Hematopoietic multipotent progenitor cell (in vitro differentiated cells): ENCODE results near the gene PSMD3. TPM values are rescaled to one million over a fixed set of nuclear protein-coding genes. Genes with fewer than 3 reads are reported as not detected.
"Not testable (repeated sequence)": the region's sequence is repeated elsewhere in the genome, so short reads cannot be mapped to it uniquely, and the experiment has no call there.

Experiments used
- DNase-seq, 3 donors: peaks; one replicate each; pipeline ENCODE4 v3.0.0-alpha.2; 2011 to 2015; ENCODE audit warnings: low read depth in 2 of 3, low spot score in 2 of 3
- total RNA-seq: library from RNA; depleted of rRNA; stranded (reverse); fragments of >200 nt; gene quantifications from one replicate; pipeline ENCODE4 v1.2.3, GENCODE V29; 2012

Gene PSMD3
- 120 TPM for total RNA-seq

DNA sequence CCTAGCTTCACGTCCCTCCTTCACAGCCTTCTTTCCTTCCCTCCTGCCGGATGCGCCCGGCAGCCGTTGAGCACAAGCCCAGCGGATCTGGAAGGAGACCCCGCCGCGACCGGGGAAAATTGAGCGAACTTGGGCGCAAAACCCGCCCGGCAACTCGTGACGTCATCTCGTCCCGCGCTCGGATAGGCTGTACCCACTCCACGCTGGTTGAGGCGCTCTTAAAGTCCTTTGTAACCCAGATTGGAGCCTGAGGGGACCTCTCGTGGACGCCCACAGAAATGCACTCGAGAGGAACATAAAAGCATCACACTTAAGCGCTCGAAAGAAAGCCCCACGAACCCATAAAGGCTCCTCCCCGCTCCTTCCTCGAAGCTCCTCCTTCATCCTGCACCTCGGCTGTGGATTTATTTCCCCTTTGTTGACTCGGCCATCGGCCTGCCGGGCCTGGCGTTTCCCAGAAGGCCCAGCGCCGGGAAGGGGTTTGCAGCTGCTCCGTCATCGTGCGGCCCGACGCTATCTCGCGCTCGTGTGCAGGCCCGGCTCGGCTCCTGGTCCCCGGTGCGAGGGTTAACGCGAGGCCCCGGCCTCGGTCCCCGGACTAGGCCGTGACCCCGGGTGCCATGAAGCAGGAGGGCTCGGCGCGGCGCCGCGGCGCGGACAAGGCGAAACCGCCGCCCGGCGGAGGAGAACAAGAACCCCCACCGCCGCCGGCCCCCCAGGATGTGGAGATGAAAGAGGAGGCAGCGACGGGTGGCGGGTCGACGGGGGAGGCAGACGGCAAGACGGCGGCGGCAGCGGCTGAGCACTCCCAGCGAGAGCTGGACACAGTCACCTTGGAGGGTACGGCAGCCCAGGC is at the start of gene PSMD3:
Gene PSMD3, plus strand, starts transcription at position 457 of the 856 bp plus-strand sequence. Its CDS starts 164 bp downstream, at position 621.
- peak; percentile 96 to 100 (median 100) for DNase-seq

DNA sequence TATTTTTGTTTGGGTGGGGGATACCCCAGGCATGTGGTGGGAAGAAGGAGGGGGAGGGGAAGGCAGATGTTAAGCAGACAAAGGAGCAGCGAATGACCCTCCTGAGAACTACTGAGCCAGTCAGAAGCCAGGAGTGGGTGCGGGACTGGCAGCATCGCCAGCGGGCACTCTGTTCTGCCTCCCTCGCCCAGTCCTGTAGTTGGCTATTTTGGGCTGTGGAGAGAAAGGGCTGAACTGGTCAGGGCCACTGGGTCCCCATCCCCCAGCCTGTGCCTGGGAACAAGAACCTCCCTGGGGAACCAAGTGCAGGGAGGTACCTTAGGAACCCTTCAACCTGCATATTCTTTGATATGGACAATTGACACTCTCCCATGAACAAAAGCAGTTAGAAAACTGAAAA is 46.7 kb upstream of the PSMD3 start:
- DNase-seq: no peak

- DNase-seq: no peak
These were observed 46.3 kb upstream of the PSMD3 start for GRCh38 chr17:39934324-39934723.

GRCh38 chr17:39935909-39936308 is 44.7 kb upstream of the PSMD3 start:
- no peak for DNase-seq

GRCh38 chr17:39937447-39937846 is 43.2 kb upstream of the PSMD3 start:
- no peak for DNase-seq

- no peak for DNase-seq
These were observed 42.3 kb upstream of the PSMD3 start for GRCh38 chr17:39938140-39938869.

- no peak for DNase-seq
These were observed 41.5 kb upstream of the PSMD3 start for GRCh38 chr17:39939106-39939505.

DNA sequence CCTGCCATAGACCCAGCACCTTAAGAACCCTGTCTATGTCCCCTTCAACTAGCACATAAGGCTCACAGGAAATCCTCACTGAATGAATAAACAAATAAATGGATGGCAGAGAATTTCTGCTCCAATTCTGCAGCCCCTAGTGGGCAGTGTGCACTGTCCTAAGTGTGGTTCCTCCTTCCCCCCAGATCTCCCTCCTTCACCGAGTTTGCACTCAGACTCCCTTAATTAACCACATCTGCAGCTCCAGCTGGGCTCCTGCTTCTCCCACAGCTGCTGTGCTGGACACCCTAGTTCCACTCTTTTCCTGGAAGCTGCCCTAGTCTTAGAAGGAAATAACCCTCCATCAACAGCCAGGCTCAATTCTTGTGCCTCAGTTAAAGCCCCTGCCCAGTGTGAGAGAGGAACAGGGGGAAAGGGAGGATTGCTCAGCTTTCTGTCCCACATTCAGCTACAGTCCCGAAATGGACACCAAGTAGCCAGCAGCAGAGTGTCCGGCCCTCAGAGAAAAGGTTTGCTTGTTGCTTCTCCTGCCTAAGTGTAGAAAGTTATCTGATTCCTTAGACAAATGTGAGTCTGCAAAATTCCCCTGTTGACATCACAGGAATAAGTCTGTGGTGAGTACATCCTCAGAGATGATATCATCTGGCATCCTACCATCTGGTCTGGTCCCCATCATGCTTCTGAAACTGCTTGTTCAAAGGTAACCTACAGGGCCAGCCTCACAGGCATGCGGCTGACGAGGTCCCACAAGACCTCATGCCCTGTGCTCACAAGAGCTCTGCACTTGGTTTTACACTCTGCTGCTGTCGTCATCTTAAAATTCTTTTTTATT is 40.8 kb upstream of the PSMD3 start:
- DNase-seq: peak in 2 of 3 donors; percentile 59 to 69

DNA sequence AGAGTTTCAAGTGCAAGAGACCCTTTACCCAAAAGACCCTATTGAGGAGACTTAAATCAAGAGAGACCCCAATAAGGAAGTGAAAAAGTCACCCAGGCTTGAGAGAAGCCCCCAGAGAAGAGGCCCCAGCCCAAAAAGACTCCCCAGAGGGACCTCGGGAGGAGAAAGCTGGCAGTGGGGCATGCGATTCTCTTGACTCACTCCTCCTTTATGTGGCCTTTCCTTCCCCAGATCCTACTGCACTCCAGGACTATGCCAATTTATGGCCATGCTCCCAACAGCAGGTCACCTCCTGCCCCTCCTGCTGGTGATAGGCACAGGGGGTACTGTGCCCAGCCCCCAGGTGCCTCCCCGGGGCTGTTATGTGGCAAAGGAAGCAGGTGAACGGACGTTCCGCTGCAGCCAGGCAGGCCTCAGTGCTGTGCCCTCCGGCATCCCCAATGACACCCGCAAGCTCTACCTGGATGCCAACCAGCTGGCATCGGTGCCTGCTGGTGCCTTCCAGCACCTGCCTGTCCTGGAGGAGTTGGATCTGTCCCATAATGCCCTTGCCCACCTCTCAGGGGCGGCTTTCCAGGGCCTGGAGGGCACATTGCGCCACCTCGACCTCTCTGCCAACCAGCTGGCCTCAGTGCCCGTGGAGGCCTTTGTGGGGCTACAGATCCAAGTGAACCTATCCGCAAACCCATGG is 36.8 kb upstream of the PSMD3 start:
- no peak for DNase-seq

GRCh38 chr17:39944393-39944711 is 36.3 kb upstream of the PSMD3 start:
- no peak for DNase-seq

DNA sequence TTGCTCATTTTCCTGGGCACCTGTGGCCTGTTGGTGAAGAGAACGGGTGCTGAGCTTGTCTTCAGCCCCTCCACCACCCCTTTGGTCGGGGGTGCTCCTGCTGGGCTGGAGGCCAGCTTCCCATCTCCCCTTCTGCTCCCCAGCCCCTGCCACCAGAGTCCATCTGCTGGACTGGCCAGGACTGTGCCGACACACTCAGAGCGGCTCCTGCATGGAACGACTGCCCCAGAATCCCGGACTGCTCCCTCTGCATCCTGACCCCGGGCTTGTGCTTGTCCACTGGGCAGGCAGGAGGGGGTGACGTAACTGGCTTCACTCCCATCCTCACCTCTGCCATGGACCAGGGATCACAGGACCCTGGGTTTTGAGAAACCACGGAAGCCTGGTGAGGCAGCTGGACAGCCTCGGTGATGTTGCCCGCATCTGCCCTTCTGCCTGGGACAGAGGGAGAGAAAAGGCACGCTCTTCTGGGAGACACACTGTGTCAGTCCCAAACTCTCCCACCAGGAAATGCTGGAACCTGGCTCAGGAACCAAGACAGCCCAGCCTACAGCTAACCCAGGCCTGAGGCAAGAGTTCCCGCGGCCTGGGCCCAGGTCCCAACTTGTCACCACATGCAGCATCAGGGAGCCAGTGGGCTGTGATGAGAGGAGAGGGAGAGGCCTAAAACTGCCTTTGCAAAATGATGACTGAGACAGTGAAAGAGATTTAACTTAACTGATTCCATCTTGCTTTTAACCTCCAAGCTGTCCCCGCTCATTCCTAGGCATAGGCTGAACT is 33.9 kb upstream of the PSMD3 start:
- no peak for DNase-seq

GRCh38 chr17:39948489-39948828 is 32.1 kb upstream of the PSMD3 start:
- DNase-seq: not testable (repeated sequence)

DNA sequence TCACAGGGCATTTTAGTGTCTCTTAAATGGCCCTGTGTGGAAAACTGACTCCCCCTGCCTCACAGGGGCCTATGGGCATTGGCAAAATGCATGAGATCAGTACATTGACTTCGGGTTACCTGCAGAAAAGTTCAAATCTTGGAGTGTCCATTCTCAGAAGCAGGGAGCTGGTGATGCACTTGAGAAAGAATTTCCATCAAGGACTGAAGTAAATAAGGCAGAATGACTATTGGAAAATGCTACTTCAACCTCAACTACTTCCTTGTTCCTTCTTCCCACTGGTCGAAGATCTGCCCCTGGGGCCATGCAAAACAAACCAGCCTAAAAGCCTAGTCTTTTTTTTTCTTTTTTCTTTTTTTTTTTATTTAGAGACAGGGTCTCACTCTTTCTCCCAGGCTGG is 31.6 kb upstream of the PSMD3 start:
- DNase-seq: no peak

DNA sequence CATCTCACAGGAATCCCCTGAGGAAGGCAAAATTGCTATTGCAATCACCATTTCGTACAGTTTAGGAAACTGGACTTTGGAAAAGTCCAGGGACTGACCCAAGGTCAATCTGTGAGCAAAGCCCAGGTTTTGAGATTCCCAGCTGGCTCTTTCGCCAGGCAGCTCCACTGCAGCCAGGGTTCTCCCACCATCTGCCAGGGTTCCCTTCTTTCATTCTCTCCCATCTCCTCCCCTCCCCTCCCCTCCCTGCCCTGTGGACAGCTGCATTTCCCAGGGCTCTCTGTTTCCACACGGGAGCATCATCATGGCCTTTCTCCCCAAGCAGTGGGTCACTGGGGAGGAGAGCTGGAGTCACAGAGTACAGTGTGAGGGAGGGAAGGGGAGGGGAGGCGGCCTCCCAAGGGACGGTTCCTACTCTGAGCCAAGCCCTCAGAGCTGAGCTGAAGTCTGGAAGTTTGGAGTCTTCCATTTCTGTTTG is 29.7 kb upstream of the PSMD3 start:
- no peak for DNase-seq

DNA sequence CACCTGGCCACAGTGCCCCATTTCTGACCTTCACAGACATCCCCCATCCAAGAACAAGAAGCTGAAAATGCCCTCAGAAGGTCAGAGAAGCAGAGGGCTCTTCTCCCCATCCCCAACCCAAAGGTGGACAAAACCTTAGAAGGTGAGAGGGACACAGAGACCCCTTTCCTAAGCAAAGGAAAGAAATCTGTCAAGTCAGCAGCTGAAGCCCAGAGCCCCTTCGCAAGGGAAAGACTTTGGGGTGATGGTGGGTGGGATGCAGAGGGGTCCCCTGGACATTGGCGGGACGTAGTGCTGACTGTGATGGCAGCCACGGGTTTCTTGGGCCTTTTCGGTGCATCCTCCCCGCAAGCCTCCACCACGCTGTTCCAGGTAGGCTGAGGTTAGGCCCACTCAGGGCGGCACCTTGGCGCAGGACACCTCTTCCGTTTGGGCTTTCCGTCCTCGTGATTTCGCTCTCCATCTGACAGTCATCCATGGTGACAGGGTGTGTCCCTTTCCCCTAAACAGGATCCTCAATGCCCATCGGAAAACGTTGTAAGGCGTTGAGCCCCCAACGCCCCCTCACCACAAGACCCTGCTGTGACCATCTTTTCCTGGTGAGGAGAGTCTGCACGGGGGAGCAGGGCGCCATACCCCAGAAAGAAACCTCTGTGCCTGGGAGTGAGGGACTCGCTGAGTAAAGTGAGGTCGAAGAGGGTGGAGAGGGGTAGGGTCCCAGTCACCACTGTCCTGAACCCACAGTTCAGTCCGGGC is 28.5 kb upstream of the PSMD3 start:
- DNase-seq: no peak

DNA sequence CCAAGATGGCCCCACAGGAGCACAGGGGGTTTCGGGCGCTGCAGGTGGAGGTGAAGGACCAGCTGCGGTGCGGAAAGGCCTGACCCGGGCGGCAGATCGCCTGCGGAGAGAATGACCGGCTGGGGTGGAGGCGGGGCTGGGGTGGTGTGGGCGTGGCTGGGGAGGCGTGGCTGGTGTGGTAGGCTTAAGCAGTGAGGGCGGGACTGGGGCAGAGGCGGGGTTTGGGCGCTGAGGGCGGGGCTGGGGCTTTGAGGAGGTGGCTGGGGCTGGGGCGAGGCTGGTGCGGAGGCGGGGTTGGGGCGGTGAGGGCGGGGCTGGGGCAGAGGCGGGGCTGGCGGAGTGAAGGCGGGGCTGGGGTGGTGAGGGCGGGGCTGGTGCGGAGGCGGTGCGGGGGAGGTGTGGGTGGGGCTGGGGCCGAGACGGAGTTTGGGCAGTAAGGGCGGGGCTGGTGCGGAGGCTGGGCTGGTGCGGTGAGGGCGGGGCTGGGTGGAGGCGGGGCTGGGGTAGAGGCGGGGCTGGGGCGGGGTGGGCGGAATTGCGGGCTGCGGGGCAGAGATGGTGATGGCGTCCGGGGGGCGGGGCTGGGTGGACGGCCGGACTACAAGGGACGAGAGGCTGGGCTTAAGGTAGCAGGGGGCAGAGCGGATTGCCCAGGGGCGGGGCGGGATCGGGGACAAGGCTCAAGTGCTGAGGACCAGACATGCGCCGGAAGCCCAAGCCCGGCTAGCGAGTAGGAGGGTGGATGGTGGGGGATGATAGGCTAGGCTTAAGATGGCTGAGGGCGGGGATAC is 27.7 kb upstream of the PSMD3 start:
- peak; percentile 84 to 96 (median 94) for DNase-seq

- DNase-seq: no peak
These were observed 27.1 kb upstream of the PSMD3 start for GRCh38 chr17:39953471-39953888.

GRCh38 chr17:39954876-39955275 is 25.7 kb upstream of the PSMD3 start:
- no peak for DNase-seq
